HG03439 (cell line): ENCODE results near the gene ATG16L1.
A peak's percentile ranks its signal among the peaks of the same experiment; 100 is the strongest.
"Not testable (repeated sequence)": the region's sequence is repeated elsewhere in the genome, so short reads cannot be mapped to it uniquely, and the experiment has no call there.

Experiments used
- ATAC-seq: cut with Tn5 transposase; IDR thresholded peaks from one replicate; pipeline ENCODE4 v1.9.1; 2021; ENCODE audit warnings: mild to moderate bottlenecking, moderate library complexity; ENCODE audit not compliant: unreplicated experiment

ATG16L1 gene

GRCh38 chr2:233328922-233329321 lies 77.4 kb downstream of the ATG16L1 start:
- no peak for ATAC-seq

- ATAC-seq, result no peak
These were observed 78.1 kb downstream of the ATG16L1 start for GRCh38 chr2:233329489-233330135.

DNA sequence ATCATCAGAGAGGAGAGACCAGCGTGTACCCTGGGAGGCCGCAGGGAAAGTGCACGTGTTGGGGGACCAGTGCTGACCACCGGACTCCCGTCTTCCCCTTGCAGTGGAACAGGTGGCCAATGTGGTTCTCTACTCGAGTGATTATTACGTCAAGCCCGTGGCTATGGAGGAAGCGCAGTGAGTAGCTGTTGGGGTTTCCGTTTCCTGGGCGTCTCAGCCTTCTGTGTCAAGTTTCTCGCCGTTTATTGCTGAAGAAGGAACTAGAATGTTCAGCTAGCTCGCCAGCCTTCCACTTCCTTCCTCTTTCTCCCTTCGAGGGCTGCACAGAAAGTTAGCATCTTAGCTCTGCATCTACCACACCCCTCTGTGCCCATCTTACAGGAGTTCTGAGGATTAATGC lies 80.1 kb downstream of the ATG16L1 start:
- peak; percentile 80 for ATAC-seq

DNA sequence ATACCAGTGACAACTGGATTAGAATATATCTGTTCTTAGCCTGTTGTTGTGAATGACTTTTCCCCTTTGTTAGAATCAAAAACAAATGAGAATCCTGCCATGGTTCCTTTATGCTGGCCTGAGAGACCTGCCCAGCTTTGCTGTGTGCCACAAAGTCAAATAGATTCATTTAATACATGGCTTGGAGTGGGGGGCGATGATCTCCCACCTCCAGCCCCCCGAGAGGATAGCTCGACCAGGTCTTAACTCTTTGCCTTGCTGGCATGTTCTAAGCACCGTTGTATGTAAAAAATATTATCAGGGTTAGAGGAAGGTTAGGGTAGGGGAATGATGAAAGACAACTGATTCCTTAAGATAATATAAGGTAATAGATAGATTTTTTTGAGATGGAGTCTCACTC lies 80.7 kb downstream of the ATG16L1 start:
- no peak for ATAC-seq

DNA sequence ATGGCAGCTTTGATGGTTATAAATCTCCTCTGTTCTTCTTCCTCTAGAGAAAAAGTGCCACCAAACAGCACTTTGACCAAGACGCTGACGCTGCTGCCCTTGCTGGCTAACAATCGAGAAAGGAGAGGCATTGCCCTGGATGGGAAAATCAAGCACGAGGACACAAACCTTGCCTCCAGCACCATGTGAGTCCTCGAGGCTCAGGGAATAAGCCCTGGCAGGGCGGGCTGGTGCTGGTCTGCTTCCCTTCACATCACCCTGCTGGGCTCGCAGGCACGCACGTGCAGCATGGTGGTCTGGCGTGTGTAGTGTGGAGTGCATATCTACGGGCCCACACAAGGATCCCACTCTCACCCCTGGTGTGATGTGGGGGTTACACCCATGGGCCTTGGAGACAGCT lies 83.4 kb downstream of the ATG16L1 start:
- ATAC-seq, result no peak

DNA sequence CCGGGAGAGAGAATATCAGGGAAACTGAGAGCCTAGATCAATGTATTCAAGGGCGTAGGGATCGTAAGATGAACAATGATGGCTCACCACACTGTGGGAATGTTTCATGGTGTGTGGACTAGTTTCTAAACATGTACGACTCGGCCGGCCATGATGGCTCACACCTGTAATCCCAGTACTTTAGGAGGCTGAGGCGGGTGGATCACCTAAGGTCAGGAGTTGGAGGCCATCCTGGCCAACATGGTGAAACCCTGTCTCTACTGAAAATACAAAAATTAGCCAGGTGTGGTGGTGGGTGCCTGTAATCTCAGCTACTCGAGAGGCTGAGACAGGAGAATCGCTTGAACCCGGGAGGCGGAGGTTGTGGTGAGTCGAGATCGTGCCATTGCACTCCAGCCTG lies 84.6 kb downstream of the ATG16L1 start:
- ATAC-seq, result not testable (repeated sequence)

- ATAC-seq, result no peak
These were observed 85.1 kb downstream of the ATG16L1 start for GRCh38 chr2:233336541-233336940.

GRCh38 chr2:233338046-233338445 lies 86.6 kb downstream of the ATG16L1 start:
- ATAC-seq, result no peak

GRCh38 chr2:233338812-233339368 lies 87.4 kb downstream of the ATG16L1 start:
- no peak for ATAC-seq

GRCh38 chr2:233339427-233339826 lies 88.0 kb downstream of the ATG16L1 start:
- ATAC-seq, result no peak

- ATAC-seq, result no peak
These were observed 89.8 kb downstream of the ATG16L1 start for GRCh38 chr2:233341296-233341695.

- ATAC-seq, result no peak
These were observed 90.8 kb downstream of the ATG16L1 start for GRCh38 chr2:233342301-233342700.

DNA sequence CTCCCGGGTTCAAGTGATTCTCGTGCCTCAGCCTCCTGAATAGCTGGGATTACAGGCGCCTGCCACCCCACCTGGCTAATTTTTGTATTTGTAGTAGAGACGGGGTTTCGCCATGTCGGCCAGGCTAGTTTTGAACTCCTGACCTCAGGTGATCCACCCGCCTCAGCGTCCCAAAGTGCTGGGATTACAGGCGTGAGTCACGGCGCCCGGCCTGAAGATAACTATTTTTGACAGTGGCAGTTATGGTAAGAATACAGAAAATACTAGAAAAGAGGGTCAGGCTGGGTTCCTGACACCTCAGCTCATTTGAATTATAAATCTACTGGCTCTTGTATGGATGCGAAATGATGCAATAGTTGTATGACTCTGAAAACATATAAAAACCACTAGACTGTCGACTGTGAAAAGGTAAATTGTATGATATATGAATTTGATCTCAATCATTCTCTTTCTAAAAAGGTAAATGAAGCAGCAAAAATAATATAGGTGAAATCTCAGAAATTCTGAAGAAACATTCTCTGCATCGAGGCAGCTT lies 91.8 kb downstream of the ATG16L1 start:
- no peak for ATAC-seq
